ENCODE data around the gene TBC1D8. TPM values are rescaled to one million over a fixed set of nuclear protein-coding genes. Genes with fewer than 3 reads are reported as not detected.

TBC1D8 gene
- total and polyA plus RNA-seq, 4 experiments from 2014 or later, result 0.15 to 2.4 (median 1.5) TPM

- no peak overlapping the region for H3K4me3 ChIP-seq (ENCODE audit: low read length in 2 of 2)
- H3K4me3 Mint-ChIP-seq, result no peak overlapping the region
- intact Hi-C loops (cut with micrococcal nuclease), result no loop called here
- H3K4me1 Mint-ChIP-seq, result peaks cover 9 to 17% (median 14%) of the 10 kb centered on the region in 4 donors
- H3K27me3 ChIP-seq (ENCODE audit: insufficient read depth, low read length), result no peaks in the 10 kb centered on the region
- H3K36me3 ChIP-seq (ENCODE audit: insufficient read depth, low read length), result no peaks in the 10 kb centered on the region
- no peak overlapping the region for H3K27ac ChIP-seq (ENCODE audit: low read depth, low read length)
- no peaks in the 10 kb centered on the region for H3K36me3 Mint-ChIP-seq
- no peak overlapping the region for H3K27ac Mint-ChIP-seq
- H3K27me3 Mint-ChIP-seq, result peaks cover 12 to 15% of the 10 kb centered on the region in 2 donors
- no peak for DNase-seq
- peaks cover 0 to 2% (median 0%) of the 10 kb centered on the region in 8 donors for H3K9me3 Mint-ChIP-seq
- POLR2A ChIA-PET (ENCODE audit: partially characterized antibody), result no interaction called here
- no peaks in the 10 kb centered on the region for H3K9me3 ChIP-seq (ENCODE audit: control insufficient read depth in 1 of 2, low read length in 2 of 2)
- H3K4me1 ChIP-seq (ENCODE audit: insufficient read depth, low read length), result peaks cover 16% of the 10 kb centered on the region
- CTCF ChIA-PET (ENCODE audit: partially characterized antibody), result no interaction called here
Measured at GRCh38 chr2:101147062-101147461, 4.1 kb downstream of the TBC1D8 start.

GRCh38 chr2:101146535-101146934, 4.6 kb downstream of the TBC1D8 start:
- intact Hi-C loops (cut with micrococcal nuclease), result no loop called here
- H3K27ac ChIP-seq (ENCODE audit: low read depth, low read length), result no peak overlapping the region

GRCh38 chr2:101145406-101145805, 5.8 kb downstream of the TBC1D8 start:
- Mint-ChIP-seq H3K9me3 (peaks cover 0 to 2% (median 0%) of the 10 kb centered on the region in 8 donors), H3K27me3 (peaks cover 16 to 19% of the 10 kb centered on the region in 2 donors), H3K27ac (no peak overlapping the region), H3K36me3 (no peaks in the 10 kb centered on the region), H3K4me1 (peaks cover 6 to 11% (median 8%) of the 10 kb centered on the region in 4 donors), H3K4me3 (peak overlapping the region in 1 of 8 donors; percentile 3)
- ChIA-PET CTCF (ENCODE audit: partially characterized antibody) (no interaction called here), POLR2A (ENCODE audit: partially characterized antibody) (no interaction called here)
- DNase-seq, result no peak
- Histone ChIP-seq H3K9me3 (ENCODE audit: control insufficient read depth in 1 of 2, low read length in 2 of 2) (no peaks in the 10 kb centered on the region), H3K27ac (ENCODE audit: low read depth, low read length) (no peak overlapping the region), H3K4me3 (ENCODE audit: low read length in 2 of 2) (no peak overlapping the region), H3K4me1 (ENCODE audit: insufficient read depth, low read length) (peaks cover 8% of the 10 kb centered on the region), H3K27me3 (ENCODE audit: insufficient read depth, low read length) (no peaks in the 10 kb centered on the region), H3K36me3 (ENCODE audit: insufficient read depth, low read length) (no peaks in the 10 kb centered on the region)
- intact Hi-C loops (cut with micrococcal nuclease), result no loop called here

More at GRCh38 chr2:101146535-101146934, 4.6 kb downstream of the TBC1D8 start:
- no peaks in the 10 kb centered on the region for H3K36me3 ChIP-seq (ENCODE audit: insufficient read depth, low read length)
- no peak overlapping the region for H3K4me3 Mint-ChIP-seq
- DNase-seq, result no peak
- peaks cover 0 to 2% (median 0%) of the 10 kb centered on the region in 8 donors for H3K9me3 Mint-ChIP-seq
- H3K36me3 Mint-ChIP-seq, result no peaks in the 10 kb centered on the region
- ChIA-PET CTCF (ENCODE audit: partially characterized antibody) (no interaction called here), POLR2A (ENCODE audit: partially characterized antibody) (no interaction called here)
- no peak overlapping the region for H3K4me3 ChIP-seq (ENCODE audit: low read length in 2 of 2)
- no peaks in the 10 kb centered on the region for H3K27me3 ChIP-seq (ENCODE audit: insufficient read depth, low read length)
- H3K4me1 ChIP-seq (ENCODE audit: insufficient read depth, low read length), result peaks cover 10% of the 10 kb centered on the region
- no peaks in the 10 kb centered on the region for H3K9me3 ChIP-seq (ENCODE audit: control insufficient read depth in 1 of 2, low read length in 2 of 2)
- H3K4me1 Mint-ChIP-seq, result peaks cover 6 to 12% (median 9%) of the 10 kb centered on the region in 4 donors
- H3K27me3 Mint-ChIP-seq, result peaks cover 15 to 16% of the 10 kb centered on the region in 2 donors
- H3K27ac Mint-ChIP-seq, result no peak overlapping the region

- Mint-ChIP-seq H3K27me3 (peaks cover 29% of the 10 kb centered on the region in 2 donors), H3K4me3 (no peak overlapping the region), H3K4me1 (no peaks in the 10 kb centered on the region), H3K27ac (no peak overlapping the region), H3K36me3 (no peaks in the 10 kb centered on the region), H3K9me3 (peaks cover 0 to 3% (median 0%) of the 10 kb centered on the region in 8 donors)
- no peak overlapping the region for H3K27ac ChIP-seq (ENCODE audit: low read depth, low read length)
- no peak for DNase-seq
- no peaks in the 10 kb centered on the region for H3K36me3 ChIP-seq (ENCODE audit: insufficient read depth, low read length)
- peaks cover 7% of the 10 kb centered on the region for H3K27me3 ChIP-seq (ENCODE audit: insufficient read depth, low read length)
- intact Hi-C loops (cut with micrococcal nuclease), result no loop called here
- H3K4me1 ChIP-seq (ENCODE audit: insufficient read depth, low read length), result no peaks in the 10 kb centered on the region
- ChIA-PET CTCF (ENCODE audit: partially characterized antibody) (no interaction called here), POLR2A (ENCODE audit: partially characterized antibody) (no interaction called here)
- H3K4me3 ChIP-seq (ENCODE audit: low read length in 2 of 2), result no peak overlapping the region
- H3K9me3 ChIP-seq (ENCODE audit: control insufficient read depth in 1 of 2, low read length in 2 of 2), result no peaks in the 10 kb centered on the region
Measured at GRCh38 chr2:101142163-101142562, 9.0 kb downstream of the TBC1D8 start.

- peaks cover 25 to 29% of the 10 kb centered on the region in 2 donors for H3K27me3 Mint-ChIP-seq
Measured at GRCh38 chr2:101140978-101141655, 10.1 kb downstream of the TBC1D8 start.

GRCh38 chr2:101140237-101140636, 10.9 kb downstream of the TBC1D8 start:
- H3K4me3 Mint-ChIP-seq, result no peak overlapping the region
- H3K27me3 Mint-ChIP-seq, result peaks cover 23 to 29% of the 10 kb centered on the region in 2 donors
- H3K27ac Mint-ChIP-seq, result no peak overlapping the region
- intact Hi-C loops (cut with micrococcal nuclease), result no loop called here
- H3K9me3 ChIP-seq (ENCODE audit: control insufficient read depth in 1 of 2, low read length in 2 of 2), result no peaks in the 10 kb centered on the region
- H3K27me3 ChIP-seq (ENCODE audit: insufficient read depth, low read length), result peaks cover 7% of the 10 kb centered on the region
- no peaks in the 10 kb centered on the region for H3K36me3 ChIP-seq (ENCODE audit: insufficient read depth, low read length)
- H3K4me1 Mint-ChIP-seq, result no peaks in the 10 kb centered on the region
- H3K27ac ChIP-seq (ENCODE audit: low read depth, low read length), result no peak overlapping the region
- ChIA-PET CTCF (ENCODE audit: partially characterized antibody) (interaction anchor here (0.8 kb wide), 1 partner anchor 65 kb away, joined by 3 read pairs; no protein-coding TSS in a partner anchor), POLR2A (ENCODE audit: partially characterized antibody) (interaction anchor here (1.1 kb wide), 1 partner anchor 10 kb away, joined by 3 read pairs; no protein-coding TSS in a partner anchor)
- peaks cover 0 to 3% (median 0%) of the 10 kb centered on the region in 8 donors for H3K9me3 Mint-ChIP-seq
- H3K4me1 ChIP-seq (ENCODE audit: insufficient read depth, low read length), result no peaks in the 10 kb centered on the region
- H3K4me3 ChIP-seq (ENCODE audit: low read length in 2 of 2), result no peak overlapping the region
- no peaks in the 10 kb centered on the region for H3K36me3 Mint-ChIP-seq
- no peak for DNase-seq

More at GRCh38 chr2:101140978-101141655, 10.1 kb downstream of the TBC1D8 start:
- Histone ChIP-seq H3K36me3 (ENCODE audit: insufficient read depth, low read length) (no peaks in the 10 kb centered on the region), H3K4me3 (ENCODE audit: low read length in 2 of 2) (no peak overlapping the region), H3K27ac (ENCODE audit: low read depth, low read length) (no peak overlapping the region), H3K4me1 (ENCODE audit: insufficient read depth, low read length) (no peaks in the 10 kb centered on the region), H3K9me3 (ENCODE audit: control insufficient read depth in 1 of 2, low read length in 2 of 2) (no peaks in the 10 kb centered on the region), H3K27me3 (ENCODE audit: insufficient read depth, low read length) (peaks cover 7% of the 10 kb centered on the region)
- Mint-ChIP-seq H3K4me3 (no peak overlapping the region), H3K36me3 (no peaks in the 10 kb centered on the region), H3K27ac (no peak overlapping the region), H3K9me3 (peaks cover 0 to 3% (median 0%) of the 10 kb centered on the region in 8 donors), H3K4me1 (no peaks in the 10 kb centered on the region)
- DNase-seq, result no peak
- CTCF ChIA-PET (ENCODE audit: partially characterized antibody), result no interaction called here
- POLR2A ChIA-PET (ENCODE audit: partially characterized antibody), result interaction anchor here (1.1 kb wide), 1 partner anchor 9 kb away, joined by 3 read pairs; no protein-coding TSS in a partner anchor
- intact Hi-C loops (cut with micrococcal nuclease), result no loop called here

GRCh38 chr2:101139495-101139894, 11.7 kb downstream of the TBC1D8 start:
- CTCF ChIA-PET (ENCODE audit: partially characterized antibody), result no interaction called here
- no peaks in the 10 kb centered on the region for H3K4me1 Mint-ChIP-seq
- no peak overlapping the region for H3K27ac ChIP-seq (ENCODE audit: low read depth, low read length)
- POLR2A ChIA-PET (ENCODE audit: partially characterized antibody), result no interaction called here
- H3K27ac Mint-ChIP-seq, result peak overlapping the region in 2 of 7 donors; percentile 3 to 24
- H3K27me3 ChIP-seq (ENCODE audit: insufficient read depth, low read length), result peaks cover 7% of the 10 kb centered on the region
- peaks cover 0 to 3% (median 0%) of the 10 kb centered on the region in 8 donors for H3K9me3 Mint-ChIP-seq
- H3K27me3 Mint-ChIP-seq, result peaks cover 22 to 29% of the 10 kb centered on the region in 2 donors
- DNase-seq, result no peak
- no peak overlapping the region for H3K4me3 ChIP-seq (ENCODE audit: low read length in 2 of 2)
- H3K4me3 Mint-ChIP-seq, result no peak overlapping the region
- no peaks in the 10 kb centered on the region for H3K9me3 ChIP-seq (ENCODE audit: control insufficient read depth in 1 of 2, low read length in 2 of 2)
- intact Hi-C loops (cut with micrococcal nuclease), result no loop called here
- no peaks in the 10 kb centered on the region for H3K4me1 ChIP-seq (ENCODE audit: insufficient read depth, low read length)
- H3K36me3 ChIP-seq (ENCODE audit: insufficient read depth, low read length), result no peaks in the 10 kb centered on the region
- H3K36me3 Mint-ChIP-seq, result no peaks in the 10 kb centered on the region

Measured in CD4-positive, alpha-beta memory T cell (primary cell).